HepG2 (cell line): ENCODE data around the gene BFAR. TPM values are rescaled to one million over a fixed set of nuclear protein-coding genes. Genes with fewer than 3 reads are reported as not detected.
A peak's percentile ranks its signal among the peaks of the same experiment; 100 is the strongest.

Source experiments
- CBX5 ChIP-seq: sonication (generic); formaldehyde crosslinking; IDR thresholded peaks from 2 replicates; pipeline ENCODE4 v1.4.0; 2020; ENCODE audit warnings: missing genetic modification reagents, borderline replicate concordance
- CREBL2 ChIP-seq: sonication (generic); formaldehyde crosslinking; IDR thresholded peaks from 2 replicates; pipeline ENCODE4 v1.8.1; 2023; ENCODE audit warnings: missing genetic modification reagents, mild to moderate bottlenecking, borderline replicate concordance
- HNRNPH1 ChIP-seq: fragments of 200-400 bp; formaldehyde crosslinking; optimal IDR thresholded peaks from 2 replicates; pipeline ENCODE3; 2017; ENCODE audit warnings: mild to moderate bottlenecking, low read depth, low read length
- IKZF5 ChIP-seq: IDR thresholded peaks from 2 replicates; pipeline ENCODE4 v1.6.1; 2018; ENCODE audit warnings: missing genetic modification reagents, mild to moderate bottlenecking, missing compliant biosample characterization
- MAX ChIP-seq: IDR thresholded peaks from 2 replicates; pipeline ENCODE4 v1.6.1; 2012; ENCODE audit warnings: inconsistent platforms
- NPAS2 ChIP-seq: sonication (generic); formaldehyde crosslinking; IDR thresholded peaks from 2 replicates; pipeline ENCODE4 v1.8.0; 2022; ENCODE audit warnings: mild to moderate bottlenecking, missing genetic modification reagents, borderline replicate concordance
- YY1 ChIP-seq: IDR thresholded peaks from 2 replicates; pipeline ENCODE4 v1.6.1; 2011; ENCODE audit warnings: low read length, low read depth, moderate library complexity, mild to moderate bottlenecking; ENCODE audit not compliant: insufficient read depth, insufficient replicate concordance
- ZFP36L1 ChIP-seq: sonication (generic); formaldehyde crosslinking; IDR thresholded peaks from 2 replicates; pipeline ENCODE4 v1.8.0; 2022; ENCODE audit warnings: mild to moderate bottlenecking, missing genetic modification reagents, moderate library complexity
- ZNF121 ChIP-seq: sonication (generic); formaldehyde crosslinking; IDR thresholded peaks from 2 replicates; pipeline ENCODE4 v1.5.0; 2020; ENCODE audit warnings: mild to moderate bottlenecking, missing genetic modification reagents
- ZNF260 ChIP-seq: sonication (generic); formaldehyde crosslinking; IDR thresholded peaks from 2 replicates; pipeline ENCODE4 v1.4.0; 2020; ENCODE audit warnings: missing genetic modification reagents, low read depth, mild to moderate bottlenecking, borderline replicate concordance
- ZNF318 ChIP-seq: sonication (generic); formaldehyde crosslinking; IDR thresholded peaks from 2 replicates; pipeline ENCODE4 v1.4.0; 2020; ENCODE audit warnings: mild to moderate bottlenecking, missing genetic modification reagents
- ZNF558 ChIP-seq: sonication (generic); formaldehyde crosslinking; IDR thresholded peaks from 2 replicates; pipeline ENCODE4 v1.9.0; 2022; ENCODE audit warnings: mild to moderate bottlenecking, missing genetic modification reagents, borderline replicate concordance
- ZNF691 ChIP-seq: sonication (generic); formaldehyde crosslinking; IDR thresholded peaks from 2 replicates; pipeline ENCODE4 v1.4.0; 2020; ENCODE audit warnings: missing genetic modification reagents, low read depth, mild to moderate bottlenecking, borderline replicate concordance
- polyA plus RNA-seq, 8 experiments: library from polyadenylated mRNA; depleted of rRNA in 3 of 8; stranded (reverse) in 7 of 8; unstranded in 1 of 8; fragments of >200 nt; fragmentation: Illumina TruSeq in 4 of 8; extraction: Trizol in 4 of 8; gene quantifications; 2 replicates each; pipeline versions ENCODE4 v1.2.1 to v1.2.3, GENCODE V29; 2011 to 2016; ENCODE audit warnings: low read depth in 4 of 8, missing spikeins in 1 of 8, mixed read lengths in 1 of 8; ENCODE audit not compliant: insufficient read depth in 1 of 8
- total RNA-seq, 5 experiments: library from RNA; depleted of rRNA; stranded (reverse); fragments of >200 nt; fragmentation: Illumina TruSeq; extraction: Trizol; gene quantifications; 2 replicates each; pipeline ENCODE4 v1.2.3, GENCODE V29; 2016; ENCODE audit warnings: low read depth in 1 of 5

The BFAR gene
- total and polyA plus RNA-seq, 2 of the 13 experiments (the other 11 are each of a cell fraction or from before 2014, with no cell fraction given): 96.9 to 120 TPM

- TF ChIP-seq MAX (peak; percentile 91), CREBL2 (CRISPR knock-in tag) (peak; percentile 95; the same call in 1 of the 2 replicates), ZNF691 (CRISPR knock-in tag) (peak; percentile 40), ZNF558 (CRISPR knock-in tag) (peak; percentile 95; the same call in 1 of the 2 replicates), ZNF260 (CRISPR knock-in tag) (peak; percentile 38; the same call in 1 of the 2 replicates), ZNF121 (CRISPR knock-in tag) (0 out of 2 replicates have a peak, but pooled peaks have one; percentile 8), ZFP36L1 (peak; percentile 91; the same call in 1 of the 2 replicates), HNRNPH1 (no peak), NPAS2 (CRISPR knock-in tag) (0 out of 2 replicates have a peak, but pooled peaks have one; percentile 60), ZNF318 (0 out of 2 replicates have a peak, but pooled peaks have one; percentile 70), YY1 (peak; percentile 72), CBX5 (CRISPR knock-in tag) (no peak), IKZF5 (CRISPR knock-in tag) (peak; percentile 88)
Measured at GRCh38 chr16:14629919-14630619, 2.7 kb upstream of the BFAR start, which contains the start of gene PARN (continued).
